HepG2 (cell line): Measurements from ENCODE around the gene MICA. TPM values are rescaled to one million over a fixed set of nuclear protein-coding genes. Genes with fewer than 3 reads are reported as not detected.

Experiments
- CENPBD1 ChIP-seq: sonication (generic); formaldehyde crosslinking; IDR thresholded peaks from 2 replicates; pipeline ENCODE4 v1.8.0; 2022; ENCODE audit warnings: missing genetic modification reagents, low read depth, mild to moderate bottlenecking, borderline replicate concordance
- CHD4 ChIP-seq: fragments of 200-600 bp; sonication (generic); IDR thresholded peaks from 2 replicates; pipeline ENCODE4 v1.7.0; 2017; ENCODE audit warnings: mild to moderate bottlenecking, low read length, borderline replicate concordance
- FOXM1 ChIP-seq: sonication (generic); formaldehyde crosslinking; IDR thresholded peaks from 2 replicates; pipeline ENCODE4 v1.5.0; 2020; ENCODE audit warnings: missing genetic modification reagents
- HDAC2 ChIP-seq: sonication (generic); formaldehyde crosslinking; IDR thresholded peaks from 2 replicates; pipeline ENCODE4 v1.4.0; 2020; ENCODE audit warnings: missing genetic modification reagents
- IKZF5 ChIP-seq: IDR thresholded peaks from 2 replicates; pipeline ENCODE4 v1.6.1; 2018; ENCODE audit warnings: missing genetic modification reagents, mild to moderate bottlenecking, missing compliant biosample characterization
- KDM2A ChIP-seq: sonication (generic); formaldehyde crosslinking; IDR thresholded peaks from 2 replicates; pipeline ENCODE4 v1.4.0; 2020; ENCODE audit warnings: low read depth, missing genetic modification reagents, borderline replicate concordance
- PREB ChIP-seq: sonication (generic); formaldehyde crosslinking; IDR thresholded peaks from 2 replicates; pipeline ENCODE4 v1.4.0; 2020; ENCODE audit warnings: missing genetic modification reagents
- RARA ChIP-seq: IDR thresholded peaks from 2 replicates; pipeline ENCODE4 v1.6.1; 2016; ENCODE audit warnings: missing genetic modification reagents, missing compliant biosample characterization
- XBP1 ChIP-seq: sonication (generic); formaldehyde crosslinking; IDR thresholded peaks from 2 replicates; pipeline ENCODE4 v1.5.0; 2020; ENCODE audit warnings: missing genetic modification reagents
- ZBTB39 ChIP-seq: sonication (generic); formaldehyde crosslinking; IDR thresholded peaks from 2 replicates; pipeline ENCODE4 v1.5.0; 2020; ENCODE audit warnings: missing genetic modification reagents
- ZNF292 ChIP-seq: sonication (generic); formaldehyde crosslinking; IDR thresholded peaks from 2 replicates; pipeline ENCODE4 v1.8.1; 2022; ENCODE audit warnings: mild to moderate bottlenecking, low read depth, missing genetic modification reagents, borderline replicate concordance
- ZNF75D ChIP-seq: sonication (generic); formaldehyde crosslinking; IDR thresholded peaks from 2 replicates; pipeline ENCODE4 v1.8.1; 2023; ENCODE audit warnings: missing genetic modification reagents, mild to moderate bottlenecking, borderline replicate concordance
- ZSCAN25 ChIP-seq: sonication (generic); formaldehyde crosslinking; IDR thresholded peaks from 2 replicates; pipeline ENCODE4 v1.8.0; 2022; ENCODE audit warnings: mild to moderate bottlenecking, missing genetic modification reagents
- polyA plus RNA-seq, 8 experiments: library from polyadenylated mRNA; depleted of rRNA in 3 of 8; stranded (reverse) in 7 of 8; unstranded in 1 of 8; fragments of >200 nt; fragmentation: Illumina TruSeq in 4 of 8; extraction: Trizol in 4 of 8; gene quantifications; 2 replicates each; pipeline versions ENCODE4 v1.2.1 to v1.2.3, GENCODE V29; 2011 to 2016; ENCODE audit warnings: low read depth in 4 of 8, missing spikeins in 1 of 8, mixed read lengths in 1 of 8; ENCODE audit not compliant: insufficient read depth in 1 of 8
- total RNA-seq, 5 experiments: library from RNA; depleted of rRNA; stranded (reverse); fragments of >200 nt; fragmentation: Illumina TruSeq; extraction: Trizol; gene quantifications; 2 replicates each; pipeline ENCODE4 v1.2.3, GENCODE V29; 2016; ENCODE audit warnings: low read depth in 1 of 5
- TF ChIP-seq, protein P1 (sequence below), 2 experiments: fragments of 450-650 bp in 1 of 2; sonication (generic) in 1 of 2; formaldehyde crosslinking; IDR thresholded peaks; 2 replicates each; pipeline versions ENCODE4 v1.5.0 to v1.8.0; 2020 to 2022; ENCODE audit warnings: mild to moderate bottlenecking in 1 of 2, missing genetic modification reagents in 1 of 2
- TF ChIP-seq, protein P2 (sequence below): sonication (generic); formaldehyde crosslinking; IDR thresholded peaks from 2 replicates; pipeline ENCODE4 v1.4.0; 2020; ENCODE audit warnings: missing genetic modification reagents

The MICA gene
- total and polyA plus RNA-seq, 2 of the 13 experiments (the other 11 are each of a cell fraction or from before 2014, with no cell fraction given), result 21.6 to 38.1 TPM

DNA sequence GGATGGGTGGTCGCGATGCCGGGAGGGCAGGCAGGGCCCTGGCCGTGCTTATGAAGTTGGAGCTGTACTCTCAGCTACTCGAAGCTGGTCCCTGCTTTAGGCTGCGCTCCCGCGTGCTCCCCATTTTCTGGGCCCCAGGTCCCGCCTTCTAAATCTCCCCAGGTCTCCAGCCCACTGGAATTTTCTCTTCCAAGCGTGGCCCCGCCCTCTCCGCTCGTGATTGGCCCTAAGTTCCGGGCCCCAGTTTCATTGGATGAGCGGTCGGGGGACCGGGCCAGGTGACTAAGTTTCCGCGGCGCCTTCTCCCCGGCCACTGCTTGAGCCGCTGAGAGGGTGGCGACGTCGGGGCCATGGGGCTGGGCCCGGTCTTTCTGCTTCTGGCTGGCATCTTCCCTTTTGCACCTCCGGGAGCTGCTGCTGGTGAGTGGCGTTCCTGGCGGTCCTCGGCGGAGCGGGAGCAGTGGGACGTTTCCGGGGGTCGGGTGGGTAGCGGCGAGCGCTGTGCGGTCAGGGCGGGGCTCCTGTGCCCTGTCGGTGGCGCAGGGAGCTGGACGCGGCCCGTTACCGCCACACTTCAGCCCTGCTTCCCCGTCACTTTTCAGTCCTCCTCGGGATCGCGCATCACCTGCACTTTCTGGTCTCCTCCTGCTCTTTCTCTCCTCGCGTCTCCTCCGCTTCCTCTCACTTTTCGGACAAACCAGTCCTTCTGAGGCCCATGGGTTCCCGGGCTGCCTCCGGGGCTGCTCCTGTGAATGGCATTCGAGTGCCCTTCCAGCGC is at the start of gene MICA (continued):
- peak; percentile 88 for TF ChIP-seq IKZF5 (CRISPR knock-in tag)
- TF ChIP-seq FOXM1, result no peak
- TF ChIP-seq HDAC2 (CRISPR knock-in tag), result peak; percentile 35; the same call in 1 of the 2 replicates
- TF ChIP-seq PREB (CRISPR knock-in tag), result no peak
- TF ChIP-seq ZBTB39 (CRISPR knock-in tag), result no peak
- peak; percentile 58; the same call in 1 of the 2 replicates for TF ChIP-seq ZNF292 (CRISPR knock-in tag)
- peak; percentile 19; the same call in 1 of the 2 replicates for TF ChIP-seq RARA (CRISPR knock-in tag)
- TF ChIP-seq, protein P1, sequence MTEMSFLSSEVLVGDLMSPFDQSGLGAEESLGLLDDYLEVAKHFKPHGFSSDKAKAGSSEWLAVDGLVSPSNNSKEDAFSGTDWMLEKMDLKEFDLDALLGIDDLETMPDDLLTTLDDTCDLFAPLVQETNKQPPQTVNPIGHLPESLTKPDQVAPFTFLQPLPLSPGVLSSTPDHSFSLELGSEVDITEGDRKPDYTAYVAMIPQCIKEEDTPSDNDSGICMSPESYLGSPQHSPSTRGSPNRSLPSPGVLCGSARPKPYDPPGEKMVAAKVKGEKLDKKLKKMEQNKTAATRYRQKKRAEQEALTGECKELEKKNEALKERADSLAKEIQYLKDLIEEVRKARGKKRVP (CRISPR knock-in tag; IDR thresholded peaks at IDR 0.05), result no peak; a peak in 1 of 4 replicates
- TF ChIP-seq ZNF75D (CRISPR knock-in tag), result no peak
- TF ChIP-seq XBP1, result peak; percentile 92
- peak; percentile 98 for TF ChIP-seq ZSCAN25
- TF ChIP-seq KDM2A (CRISPR knock-in tag), result peak; percentile 94
- TF ChIP-seq CHD4, result no peak
- TF ChIP-seq CENPBD1, result no peak; the same call in 1 of the 2 replicates
- TF ChIP-seq, protein P2, sequence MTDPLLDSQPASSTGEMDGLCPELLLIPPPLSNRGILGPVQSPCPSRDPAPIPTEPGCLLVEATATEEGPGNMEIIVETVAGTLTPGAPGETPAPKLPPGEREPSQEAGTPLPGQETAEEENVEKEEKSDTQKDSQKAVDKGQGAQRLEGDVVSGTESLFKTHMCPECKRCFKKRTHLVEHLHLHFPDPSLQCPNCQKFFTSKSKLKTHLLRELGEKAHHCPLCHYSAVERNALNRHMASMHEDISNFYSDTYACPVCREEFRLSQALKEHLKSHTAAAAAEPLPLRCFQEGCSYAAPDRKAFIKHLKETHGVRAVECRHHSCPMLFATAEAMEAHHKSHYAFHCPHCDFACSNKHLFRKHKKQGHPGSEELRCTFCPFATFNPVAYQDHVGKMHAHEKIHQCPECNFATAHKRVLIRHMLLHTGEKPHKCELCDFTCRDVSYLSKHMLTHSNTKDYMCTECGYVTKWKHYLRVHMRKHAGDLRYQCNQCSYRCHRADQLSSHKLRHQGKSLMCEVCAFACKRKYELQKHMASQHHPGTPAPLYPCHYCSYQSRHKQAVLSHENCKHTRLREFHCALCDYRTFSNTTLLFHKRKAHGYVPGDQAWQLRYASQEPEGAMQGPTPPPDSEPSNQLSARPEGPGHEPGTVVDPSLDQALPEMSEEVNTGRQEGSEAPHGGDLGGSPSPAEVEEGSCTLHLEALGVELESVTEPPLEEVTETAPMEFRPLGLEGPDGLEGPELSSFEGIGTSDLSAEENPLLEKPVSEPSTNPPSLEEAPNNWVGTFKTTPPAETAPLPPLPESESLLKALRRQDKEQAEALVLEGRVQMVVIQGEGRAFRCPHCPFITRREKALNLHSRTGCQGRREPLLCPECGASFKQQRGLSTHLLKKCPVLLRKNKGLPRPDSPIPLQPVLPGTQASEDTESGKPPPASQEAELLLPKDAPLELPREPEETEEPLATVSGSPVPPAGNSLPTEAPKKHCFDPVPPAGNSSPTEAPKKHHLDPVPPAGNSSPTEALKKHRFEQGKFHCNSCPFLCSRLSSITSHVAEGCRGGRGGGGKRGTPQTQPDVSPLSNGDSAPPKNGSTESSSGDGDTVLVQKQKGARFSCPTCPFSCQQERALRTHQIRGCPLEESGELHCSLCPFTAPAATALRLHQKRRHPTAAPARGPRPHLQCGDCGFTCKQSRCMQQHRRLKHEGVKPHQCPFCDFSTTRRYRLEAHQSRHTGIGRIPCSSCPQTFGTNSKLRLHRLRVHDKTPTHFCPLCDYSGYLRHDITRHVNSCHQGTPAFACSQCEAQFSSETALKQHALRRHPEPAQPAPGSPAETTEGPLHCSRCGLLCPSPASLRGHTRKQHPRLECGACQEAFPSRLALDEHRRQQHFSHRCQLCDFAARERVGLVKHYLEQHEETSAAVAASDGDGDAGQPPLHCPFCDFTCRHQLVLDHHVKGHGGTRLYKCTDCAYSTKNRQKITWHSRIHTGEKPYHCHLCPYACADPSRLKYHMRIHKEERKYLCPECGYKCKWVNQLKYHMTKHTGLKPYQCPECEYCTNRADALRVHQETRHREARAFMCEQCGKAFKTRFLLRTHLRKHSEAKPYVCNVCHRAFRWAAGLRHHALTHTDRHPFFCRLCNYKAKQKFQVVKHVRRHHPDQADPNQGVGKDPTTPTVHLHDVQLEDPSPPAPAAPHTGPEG, result peak; percentile 75
